HG03097 (cell line): Measurements from ENCODE around the gene RNU1-4.
"Not testable (repeated sequence)": the region's sequence is repeated elsewhere in the genome, so short reads cannot be mapped to it uniquely, and the experiment has no call there.

Experiments
- ATAC-seq: cut with Tn5 transposase; IDR thresholded peaks from one replicate; pipeline ENCODE4 v1.9.1; 2021; ENCODE audit not compliant: unreplicated experiment, low FRiP score

Gene RNU1-4

DNA sequence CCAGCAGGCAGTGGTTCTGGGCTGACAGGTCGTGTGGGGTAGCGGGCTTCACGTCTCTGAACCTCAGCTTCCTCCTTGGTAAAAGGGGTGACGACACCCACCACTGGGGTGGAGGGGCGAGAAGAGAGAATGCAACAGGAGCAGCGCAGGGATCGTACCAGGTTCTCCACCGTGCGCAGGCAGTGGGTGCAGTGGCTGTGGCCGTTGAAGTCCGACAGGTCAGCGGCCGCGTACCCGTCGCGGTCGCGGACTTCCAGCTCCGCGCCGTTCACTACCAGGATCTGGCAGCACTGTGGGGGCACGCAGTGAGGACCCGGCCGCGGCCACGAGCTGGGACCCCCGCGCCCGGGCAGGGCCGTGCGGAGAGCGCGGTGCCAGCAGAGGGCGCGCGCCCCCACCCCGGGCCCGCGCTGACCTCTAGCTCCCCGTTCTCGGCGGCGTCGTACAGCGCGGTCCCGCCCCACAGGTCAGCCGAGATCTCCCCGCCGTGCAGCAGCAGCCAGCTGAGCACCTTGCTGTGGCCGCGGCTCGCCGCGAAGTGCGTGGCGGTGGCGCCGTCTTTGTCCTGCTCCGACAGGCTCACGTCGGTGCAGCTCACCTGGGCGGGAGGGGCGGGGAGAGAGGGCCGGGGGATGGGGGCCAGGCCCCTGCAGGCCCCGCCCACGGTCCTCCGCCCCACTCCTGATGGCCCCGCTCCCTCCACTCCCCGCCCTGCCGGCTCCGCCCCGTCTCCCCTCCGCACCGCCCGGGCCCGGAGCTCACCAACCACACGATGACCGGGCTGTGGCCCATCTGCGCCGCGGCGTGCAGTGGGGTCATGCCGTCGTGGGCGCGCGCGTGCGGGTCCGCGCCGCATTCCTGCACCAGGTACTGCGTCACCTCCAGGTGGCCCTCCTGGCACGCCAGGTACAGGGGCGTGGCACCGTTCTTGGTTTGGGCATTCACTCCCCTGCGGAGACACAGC, 32.9 kb upstream of the RNU1-4 start:
- ATAC-seq: not testable (repeated sequence)

DNA sequence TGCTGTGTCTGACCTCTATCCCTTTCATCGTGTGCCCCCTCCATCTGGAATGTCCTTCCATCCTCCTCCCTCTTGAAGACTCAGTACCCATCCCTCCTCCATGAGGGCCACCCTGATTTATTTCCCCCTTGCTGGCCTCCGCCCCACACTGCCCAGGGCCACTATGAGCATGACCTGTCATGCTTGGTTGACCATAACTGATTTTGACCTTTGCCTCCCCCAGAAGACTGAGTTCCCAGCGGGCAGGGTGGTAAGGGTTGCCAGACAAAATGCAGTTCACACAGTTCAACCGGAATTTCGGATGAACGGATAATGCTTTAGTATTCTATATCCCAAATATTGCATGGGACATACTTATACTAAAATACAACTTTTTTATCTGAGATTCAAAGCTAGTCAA, 31.6 kb upstream of the RNU1-4 start:
- ATAC-seq: not testable (repeated sequence)

DNA sequence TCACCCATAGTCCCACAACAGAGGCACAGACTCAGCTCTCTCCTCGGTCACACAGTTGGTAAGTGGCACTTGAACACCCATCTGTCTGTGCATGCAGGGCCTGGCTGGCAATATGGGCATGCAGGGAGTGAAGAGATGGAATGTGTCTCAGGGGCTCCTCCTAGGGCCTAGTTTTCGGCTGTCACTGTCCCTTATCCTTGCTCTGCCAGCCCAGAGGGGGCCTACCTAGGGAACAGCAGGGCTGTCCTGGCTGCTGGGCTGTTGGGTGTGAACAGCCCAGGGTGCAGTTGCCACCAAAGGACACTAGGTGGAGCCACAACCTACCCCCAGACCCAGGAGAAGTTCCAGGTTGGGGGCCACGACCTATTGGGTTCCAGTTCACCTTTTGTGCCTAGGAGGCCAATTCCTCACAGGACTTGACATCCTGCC, 30.6 kb upstream of the RNU1-4 start:
- not testable (repeated sequence) for ATAC-seq

DNA sequence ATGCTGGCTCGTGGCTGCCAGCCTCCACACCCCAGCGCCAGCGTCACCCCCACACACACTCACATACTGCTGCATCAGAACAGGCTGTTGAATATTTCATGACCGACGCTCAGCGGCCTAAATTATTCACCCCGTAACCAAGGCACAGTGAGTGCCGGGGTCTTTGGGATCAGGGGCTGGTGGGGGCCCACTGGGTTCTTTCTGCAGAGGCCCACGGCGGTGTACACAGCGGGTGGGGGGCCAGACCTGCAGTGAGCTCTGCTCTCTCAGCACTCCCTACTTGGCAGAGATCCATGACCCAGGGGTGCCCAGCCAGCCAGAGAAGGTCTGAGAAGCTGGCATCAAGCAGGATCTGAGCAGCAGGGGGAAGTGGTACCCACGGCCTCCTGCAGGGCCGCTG, 29.7 kb upstream of the RNU1-4 start:
- not testable (repeated sequence) for ATAC-seq

DNA sequence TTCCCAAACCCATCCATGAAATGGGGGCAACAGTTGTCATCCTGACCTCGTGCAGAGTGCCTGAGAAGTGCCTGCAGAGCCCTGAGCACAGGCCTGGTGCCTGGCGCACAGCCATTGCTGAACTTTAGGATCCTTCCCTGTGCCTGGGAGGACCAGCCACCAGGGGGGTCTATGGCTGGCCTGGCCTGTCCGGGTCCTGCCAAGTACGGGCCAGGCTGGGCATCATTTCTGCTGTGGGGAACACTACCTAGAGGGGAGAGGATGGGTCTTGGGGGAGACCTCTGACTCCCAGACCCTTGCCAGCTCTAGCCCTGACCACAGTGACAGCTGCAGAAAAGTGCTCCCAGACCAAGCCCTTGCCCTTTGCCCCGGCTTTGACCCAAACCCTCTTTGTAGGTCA, 28.2 kb upstream of the RNU1-4 start:
- not testable (repeated sequence) for ATAC-seq

DNA sequence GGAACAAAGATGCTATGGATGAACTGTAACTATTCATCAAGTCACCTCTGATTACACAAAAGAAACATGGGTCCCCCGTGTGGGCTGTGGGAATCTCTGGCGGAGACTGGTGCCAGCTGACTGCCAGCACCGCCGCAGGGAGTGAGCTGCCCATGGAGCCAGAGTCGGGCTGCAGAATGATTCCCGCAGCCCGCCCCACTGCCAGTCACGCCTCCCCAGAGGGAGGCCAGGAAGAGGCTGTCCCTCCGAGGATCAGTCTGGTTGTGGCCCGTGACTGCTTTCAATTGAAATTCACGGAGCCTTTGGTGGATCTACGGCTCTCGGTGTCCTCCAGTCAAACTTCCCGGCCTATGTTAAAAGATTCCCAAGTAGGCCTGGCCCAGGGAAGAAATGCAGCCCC, 27.7 kb upstream of the RNU1-4 start:
- ATAC-seq: not testable (repeated sequence)

DNA sequence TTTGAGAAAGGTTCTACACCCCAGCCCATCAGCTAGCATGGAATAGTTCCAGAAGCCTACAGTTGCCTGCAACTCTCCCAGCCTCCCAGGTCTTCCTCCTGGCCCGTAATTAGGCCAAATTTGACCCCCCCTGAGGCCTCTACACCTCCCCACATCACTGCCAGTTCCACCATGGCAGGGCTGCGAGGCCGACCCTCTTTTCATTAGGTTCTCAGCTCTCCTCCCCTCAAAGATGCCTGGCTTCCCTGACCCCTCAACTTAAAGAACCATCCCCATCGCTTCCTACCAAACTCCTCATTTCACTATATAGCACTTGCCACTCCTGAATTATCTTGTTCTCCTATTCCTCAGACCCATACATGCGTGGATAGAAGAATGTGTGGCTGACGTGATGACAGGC, 27.3 kb upstream of the RNU1-4 start:
- ATAC-seq: not testable (repeated sequence)

DNA sequence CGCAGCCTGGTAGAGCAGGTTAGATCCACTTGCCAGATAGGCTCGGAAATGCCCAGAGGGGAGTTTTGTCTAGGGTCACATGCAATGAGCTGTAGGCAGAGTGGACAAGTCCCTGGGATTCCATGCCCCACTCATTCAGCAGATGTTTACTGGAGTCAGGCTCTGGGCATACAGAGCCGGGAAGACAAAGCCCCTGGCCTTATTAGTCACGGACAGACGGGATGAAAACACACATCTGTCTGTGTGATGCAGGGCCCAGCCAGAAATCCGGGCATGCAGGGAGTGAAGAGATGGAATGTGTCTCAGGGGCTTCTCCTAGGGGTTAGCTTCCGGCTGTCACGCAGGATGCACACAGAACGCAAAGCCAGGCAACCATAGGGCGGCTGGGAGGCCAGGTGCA, 26.8 kb upstream of the RNU1-4 start:
- not testable (repeated sequence) for ATAC-seq

DNA sequence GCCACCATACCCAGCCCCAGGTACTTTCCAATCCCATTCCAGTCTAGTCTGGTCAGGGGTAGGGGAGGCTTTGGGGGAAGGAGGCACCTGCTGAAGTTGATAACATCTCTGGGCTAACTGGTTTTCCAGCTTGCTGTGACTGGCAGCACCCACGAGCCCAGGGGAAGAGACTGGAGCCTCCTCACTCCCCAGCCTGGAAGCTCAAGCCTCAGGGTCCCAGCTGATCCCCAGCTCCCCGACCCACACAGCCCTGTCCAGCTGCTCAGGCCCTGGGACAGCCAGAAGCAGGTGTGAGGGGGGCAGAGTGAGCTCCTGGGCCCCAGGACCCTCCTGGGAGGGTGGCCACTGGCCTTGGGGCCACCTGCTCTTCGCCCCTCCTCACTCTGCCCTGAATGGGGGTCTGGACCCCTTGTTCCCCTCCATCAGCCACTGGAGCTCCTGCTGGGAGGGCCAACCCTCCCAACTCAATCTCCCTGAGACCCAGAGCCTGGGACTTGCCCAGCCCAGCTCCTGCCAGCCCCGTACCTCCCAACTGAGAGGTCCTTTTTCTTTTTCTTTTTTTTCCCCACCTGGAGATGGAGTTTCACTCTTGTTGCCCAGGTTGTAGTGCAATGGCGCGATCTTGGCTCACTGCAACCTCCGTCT, 23.5 kb upstream of the RNU1-4 start:
- no peak for ATAC-seq

DNA sequence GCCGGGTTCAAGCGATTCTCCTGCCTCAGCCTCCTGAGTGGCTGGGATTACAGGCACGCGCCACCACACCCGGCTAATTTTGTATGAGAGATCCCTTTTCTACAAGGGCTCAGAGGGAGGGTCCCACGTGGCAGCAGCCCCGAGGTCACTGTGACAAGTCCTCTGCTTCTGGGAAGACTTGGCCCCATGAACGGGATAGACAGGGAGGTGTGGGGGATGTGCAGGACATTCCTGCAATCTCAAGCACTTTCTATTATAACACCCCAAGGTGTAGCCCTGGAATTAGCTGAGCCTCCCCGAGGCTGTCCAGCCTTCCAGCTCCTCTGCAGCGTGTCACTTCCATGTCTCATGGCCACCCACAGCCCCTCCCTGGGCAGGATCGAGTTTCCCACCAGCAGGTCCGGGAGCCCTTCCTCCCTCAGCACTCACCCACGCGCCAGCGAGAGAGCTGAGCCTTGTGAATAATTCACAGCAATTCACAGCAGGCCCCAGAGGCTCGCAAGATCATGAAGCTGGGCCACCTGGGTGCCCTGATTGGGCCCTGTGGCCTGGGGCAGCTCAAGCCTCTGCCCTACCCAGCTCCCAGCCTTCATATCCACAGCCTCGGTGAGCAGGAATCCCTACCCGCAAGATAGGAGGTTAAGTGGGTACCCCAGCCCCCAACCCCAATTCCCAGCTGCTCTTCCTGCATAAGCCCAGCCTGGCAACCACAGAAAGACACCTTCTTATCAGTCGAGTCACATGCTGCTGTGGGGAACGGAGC, 22.8 kb upstream of the RNU1-4 start:
- no peak for ATAC-seq

DNA sequence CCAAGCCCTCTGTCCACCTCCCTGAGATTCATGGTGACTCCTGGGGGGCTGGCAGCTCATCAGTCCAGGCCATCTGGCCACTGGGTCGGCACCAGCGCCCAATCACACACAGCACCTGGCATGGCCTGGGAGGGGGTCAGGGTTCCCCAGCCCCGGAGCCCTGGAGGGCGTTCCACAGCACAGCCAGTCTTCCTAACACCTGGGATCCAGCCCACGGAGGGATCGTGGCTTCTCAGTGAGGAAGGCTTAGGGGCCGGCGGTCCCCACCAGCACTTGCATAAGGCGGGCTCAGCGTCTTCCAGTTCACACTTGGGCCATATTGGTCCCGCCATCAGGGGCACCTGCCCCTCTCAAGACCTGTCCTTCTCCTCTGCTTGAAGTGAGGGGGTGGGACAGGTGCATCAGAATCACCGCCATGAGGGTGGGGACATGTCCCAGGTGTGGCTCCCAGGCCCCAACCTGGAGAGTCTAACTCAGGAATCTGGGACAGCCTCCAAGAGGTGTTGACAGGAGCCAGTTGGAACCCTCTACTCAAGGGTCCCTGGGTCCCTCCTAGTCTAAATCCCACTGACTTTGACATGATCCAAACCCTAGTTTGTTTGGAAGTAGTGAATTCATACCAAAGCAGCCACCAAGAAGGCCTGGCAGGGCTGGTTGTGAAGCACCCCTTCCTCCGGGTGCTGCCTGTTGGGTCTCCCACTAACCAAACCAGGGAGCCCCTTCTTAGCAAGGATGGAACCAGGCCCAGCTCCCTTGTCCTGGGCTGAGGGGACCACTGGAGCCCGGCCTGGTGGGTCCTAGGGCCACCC, 22.0 kb upstream of the RNU1-4 start:
- not testable (repeated sequence) for ATAC-seq

DNA sequence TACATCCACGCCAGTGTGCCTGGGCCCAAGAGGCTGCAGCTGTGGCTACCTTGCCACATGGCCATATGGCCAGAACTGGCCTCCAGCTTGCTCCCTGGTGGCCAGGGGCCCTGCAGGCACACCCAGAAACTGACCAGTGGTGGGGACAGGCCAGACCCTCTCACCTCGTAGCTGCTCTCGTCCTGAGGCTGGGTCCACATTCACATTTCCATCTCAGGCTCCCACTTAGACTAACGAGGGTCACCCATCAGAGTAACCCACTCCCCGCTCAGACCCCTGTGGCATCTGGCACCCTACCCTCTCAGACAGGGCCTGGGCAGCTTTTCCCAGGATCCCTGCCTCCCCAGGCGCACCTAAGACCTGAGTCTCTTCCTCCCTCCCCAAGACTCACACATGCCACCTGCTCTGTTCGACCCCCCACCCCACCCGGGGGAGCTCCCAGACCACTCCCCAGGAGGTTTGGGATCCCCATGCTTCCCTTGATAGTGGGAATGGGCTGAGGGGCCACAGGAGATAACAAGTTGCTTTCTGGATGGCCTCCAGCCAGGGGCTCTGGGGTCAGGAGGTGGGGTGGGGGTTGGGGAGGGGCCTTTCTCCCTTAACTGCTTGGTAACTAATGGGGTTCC, 21.3 kb upstream of the RNU1-4 start:
- ATAC-seq: no peak

DNA sequence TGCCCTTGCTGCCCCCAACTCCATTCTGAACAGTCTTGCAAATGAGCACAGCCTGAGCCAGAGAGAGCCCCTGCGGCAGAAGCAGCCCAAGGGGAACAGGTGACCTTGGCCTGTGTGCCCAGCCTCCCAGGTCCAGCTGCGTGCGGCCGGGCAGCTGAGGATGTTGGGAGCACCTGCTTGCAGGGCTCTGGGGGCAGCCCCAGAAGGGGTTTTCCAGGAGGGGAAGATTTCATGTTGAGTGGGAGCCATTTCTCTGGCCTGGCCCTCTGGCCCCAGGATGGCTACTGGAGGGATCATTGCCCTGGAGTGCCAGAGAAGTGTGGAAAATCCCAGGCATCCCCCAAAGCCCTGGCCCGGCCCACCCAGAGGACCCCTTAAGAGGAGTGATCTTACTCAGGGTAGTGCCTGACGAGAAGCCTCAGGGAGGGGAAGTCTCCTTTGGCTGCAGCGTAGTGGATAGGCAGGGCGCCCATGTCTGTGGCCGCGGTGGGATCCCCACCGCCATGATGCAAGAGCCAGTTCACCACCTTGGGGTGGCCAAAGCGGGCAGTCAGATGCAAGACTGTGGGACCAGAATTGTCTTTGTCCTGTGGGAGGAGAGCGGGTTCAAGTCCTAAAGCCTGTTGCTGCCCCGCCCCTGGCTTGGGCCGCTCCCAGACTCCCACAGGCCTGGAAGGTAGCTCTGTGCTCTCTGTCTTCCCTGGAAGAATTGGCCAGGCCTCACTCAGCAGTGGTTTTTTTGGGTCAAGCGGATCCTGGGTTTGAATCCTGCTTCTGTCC, 20.6 kb upstream of the RNU1-4 start:
- ATAC-seq: no peak

DNA sequence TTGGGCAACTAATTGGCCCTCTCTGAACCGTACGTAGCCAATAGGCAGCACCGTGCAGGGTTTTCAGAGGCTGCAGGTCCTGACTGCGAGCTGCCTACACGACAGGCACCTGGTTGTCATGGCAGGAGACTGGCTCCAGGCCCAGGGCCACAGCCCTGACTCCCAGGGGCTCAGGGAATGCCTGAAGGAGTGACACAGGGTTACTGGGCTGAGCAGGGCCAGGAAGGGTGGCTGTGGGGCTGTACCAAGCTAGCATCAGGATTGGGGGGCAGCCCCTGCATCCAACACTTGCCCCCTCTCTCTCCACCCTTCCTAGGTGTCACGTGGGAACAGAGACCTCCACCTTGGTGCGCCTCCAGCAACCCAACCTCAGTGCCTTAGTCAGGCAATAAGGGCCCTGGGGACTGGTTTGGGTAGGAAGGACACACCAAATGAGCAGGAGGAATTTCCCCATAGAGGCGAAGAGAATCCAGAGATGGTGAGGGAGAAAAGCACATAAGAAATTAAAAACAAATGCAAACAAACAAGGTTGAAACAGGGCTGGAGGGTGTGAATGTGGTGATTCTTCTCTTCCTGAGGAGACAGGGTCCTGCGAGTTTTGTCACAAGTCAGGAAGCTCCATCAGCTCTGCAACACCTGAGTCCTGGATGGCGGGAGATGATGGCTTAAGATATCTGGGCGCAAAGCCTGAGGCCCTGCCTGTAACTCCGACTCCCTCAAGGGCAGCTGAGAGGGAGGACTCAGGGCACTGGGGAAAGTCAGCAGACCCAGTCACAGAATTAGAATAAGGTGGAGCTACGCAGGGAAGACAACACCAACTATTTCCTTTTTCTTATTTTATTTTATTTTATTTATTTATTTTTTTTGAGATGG, 19.7 kb upstream of the RNU1-4 start:
- no peak for ATAC-seq

DNA sequence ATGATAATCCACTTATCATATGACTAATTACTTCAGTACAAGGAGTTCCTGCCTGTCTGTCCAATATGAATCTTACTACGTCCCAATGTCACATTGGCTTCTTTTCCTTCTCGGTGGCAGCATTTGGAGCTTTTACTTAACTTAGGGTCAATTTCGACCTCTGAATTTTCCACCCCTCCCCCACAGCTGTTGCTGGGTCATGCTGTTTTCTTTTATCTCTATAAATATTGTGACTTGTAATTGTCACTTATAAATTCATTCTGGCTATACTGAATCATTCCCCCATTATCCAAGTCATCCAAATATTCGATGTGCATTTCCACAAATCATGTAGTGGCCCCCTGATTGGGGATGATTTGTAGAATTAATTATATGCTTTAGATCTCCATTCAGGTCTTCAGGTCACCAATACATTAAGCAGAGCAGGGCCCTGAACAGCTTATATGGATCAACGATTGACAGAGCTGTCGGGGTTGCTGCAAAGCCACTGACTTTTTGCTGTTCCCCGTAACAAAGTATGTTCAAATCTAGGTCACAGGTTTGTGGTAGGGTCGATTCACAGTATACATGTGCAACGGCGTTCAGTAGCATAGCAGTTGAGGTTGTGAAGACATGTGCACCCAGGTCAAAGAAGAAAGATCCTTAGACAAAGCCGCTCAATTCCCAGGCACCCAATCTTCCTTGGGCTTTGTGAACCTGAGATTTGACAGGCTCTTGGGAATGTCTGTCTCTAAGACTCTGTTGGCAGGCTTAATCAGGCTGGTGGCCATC, 18.3 kb upstream of the RNU1-4 start:
- ATAC-seq: no peak

DNA sequence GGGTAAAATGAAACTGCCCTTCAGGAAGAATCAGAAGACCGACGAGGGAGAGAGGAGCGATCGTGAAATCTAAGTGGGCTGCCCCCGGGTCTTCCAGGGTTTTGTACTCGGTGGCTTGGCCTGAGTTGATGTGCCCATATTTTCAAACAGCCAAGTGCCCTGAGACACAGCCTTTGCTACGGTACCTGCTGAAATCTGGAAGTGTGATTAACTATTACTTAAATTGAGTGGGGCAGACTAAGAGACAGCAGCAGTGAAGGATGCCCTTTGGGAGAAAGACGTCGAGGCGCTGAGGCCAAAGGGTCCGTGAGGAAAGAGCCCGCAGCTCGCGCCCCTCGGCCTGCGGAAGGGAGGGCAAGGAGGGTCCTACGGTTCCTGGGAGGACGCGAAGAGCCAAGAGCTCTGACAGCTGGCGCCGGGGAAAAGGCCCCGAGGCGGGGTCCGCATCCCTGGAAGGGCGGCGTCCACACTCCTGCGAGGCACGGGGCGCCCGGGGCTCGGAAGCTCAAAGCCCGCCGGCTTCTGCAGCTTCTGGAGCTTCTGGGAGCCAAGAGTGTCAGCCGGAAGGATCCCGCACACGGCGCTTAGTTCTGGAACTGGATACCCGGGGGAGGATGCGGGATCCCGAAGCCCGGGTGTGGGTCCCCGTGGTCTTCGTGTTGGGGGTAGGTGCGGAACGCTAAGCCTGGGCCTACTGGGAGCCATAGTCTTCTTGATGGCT, 15.4 kb upstream of the RNU1-4 start:
- no peak for ATAC-seq
